GM20000 (cell line): ENCODE data around the gene HOXD4.

Experiments
- DNase-seq: peaks from one replicate; pipeline ENCODE4 v3.0.0; 2012; ENCODE audit warnings: low spot score
- CTCF ChIP-seq: IDR thresholded peaks from 2 replicates; pipeline ENCODE4 v1.5.1; 2012; ENCODE audit warnings: mild to moderate bottlenecking, control low read depth; ENCODE audit errors: extremely low read depth, missing control alignments

Gene HOXD4

DNA sequence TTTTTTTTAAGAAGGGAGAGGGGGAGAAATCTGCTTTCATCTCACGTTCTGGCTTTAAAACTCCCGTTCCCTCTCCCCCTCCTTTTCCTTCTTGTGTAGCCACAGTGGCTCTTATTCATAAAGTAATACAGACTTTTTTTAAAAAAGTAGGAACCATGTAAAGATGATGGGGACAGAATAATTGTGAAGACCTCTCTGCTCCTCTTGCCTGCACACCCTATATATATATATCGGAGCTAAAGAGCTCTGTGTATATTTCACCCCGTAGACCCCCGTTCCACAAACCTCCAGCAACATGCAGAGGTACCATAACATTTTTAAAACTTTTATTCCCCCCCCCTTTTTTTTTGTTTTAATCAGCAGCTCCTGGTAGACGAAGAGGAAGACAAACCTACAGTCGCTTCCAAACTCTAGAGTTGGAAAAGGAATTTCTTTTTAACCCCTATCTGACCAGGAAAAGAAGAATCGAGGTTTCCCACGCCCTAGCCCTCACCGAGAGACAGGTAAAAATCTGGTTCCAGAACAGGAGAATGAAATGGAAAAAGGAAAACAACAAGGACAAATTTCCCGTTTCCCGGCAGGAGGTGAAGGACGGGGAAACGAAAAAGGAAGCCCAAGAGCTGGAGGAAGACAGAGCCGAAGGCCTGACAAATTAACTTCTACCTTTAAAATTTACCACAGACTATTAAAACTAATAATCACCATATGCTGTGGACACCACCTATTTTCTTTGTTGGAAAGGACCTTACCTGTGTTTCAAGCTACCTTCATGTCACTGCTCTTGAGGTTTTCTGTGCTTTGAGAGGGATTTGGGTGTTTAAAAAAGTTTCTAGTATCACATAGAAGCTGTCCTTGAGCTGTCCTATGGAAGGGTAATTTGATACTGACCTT is 20.1 kb upstream of the HOXD4 start:
- no peak for DNase-seq
- no peak for TF ChIP-seq CTCF

GRCh38 chr2:176131848-176132158 is 19.5 kb upstream of the HOXD4 start:
- TF ChIP-seq CTCF = no peak

GRCh38 chr2:176132205-176133171 is 18.9 kb upstream of the HOXD4 start:
- DNase-seq = no peak
- TF ChIP-seq CTCF = no peak

More at GRCh38 chr2:176131848-176132158, 19.5 kb upstream of the HOXD4 start:
- no peak for DNase-seq

DNA sequence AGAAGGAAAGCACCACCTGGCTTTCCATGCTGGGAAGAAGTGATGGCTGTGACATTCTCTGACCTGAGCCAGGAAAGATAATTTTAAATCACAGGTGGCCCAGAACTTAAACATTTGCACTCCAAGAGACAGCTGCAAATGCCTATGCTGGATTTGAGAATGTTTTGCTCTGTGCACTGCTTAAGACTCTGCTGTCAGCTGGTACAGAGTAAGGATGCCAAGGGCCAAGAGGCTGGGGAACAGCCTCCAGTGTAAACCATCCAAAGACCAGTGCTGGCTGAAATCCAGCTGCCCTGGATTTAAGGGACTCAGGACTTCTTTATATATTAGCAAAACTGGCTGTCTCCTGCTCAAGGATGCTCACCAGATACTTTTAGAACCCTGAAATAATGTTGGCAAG is 18.0 kb upstream of the HOXD4 start:
- DNase-seq = no peak
- no peak for TF ChIP-seq CTCF

GRCh38 chr2:176134035-176134434 is 17.3 kb upstream of the HOXD4 start:
- DNase-seq = no peak
- TF ChIP-seq CTCF = no peak

DNA sequence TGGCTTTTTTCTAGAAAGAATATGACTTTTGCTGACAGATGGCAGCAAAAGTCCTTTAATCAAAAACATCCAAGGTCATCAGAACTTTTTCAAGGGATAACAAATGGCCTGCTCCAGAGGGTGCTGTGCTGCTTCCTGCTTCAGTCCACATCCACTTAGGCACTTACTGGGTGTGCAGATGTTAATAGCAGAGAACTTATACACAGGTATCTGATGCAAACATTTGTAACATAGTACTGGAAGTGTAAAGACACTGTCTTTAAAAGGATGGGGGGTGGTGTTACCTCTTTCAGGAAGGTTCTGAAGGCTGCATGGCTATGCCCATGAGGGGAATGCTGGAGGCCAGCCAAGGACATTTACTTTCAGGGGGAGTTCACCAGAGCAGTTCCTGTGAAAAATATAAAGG is 16.3 kb upstream of the HOXD4 start:
- DNase-seq = no peak
- no peak for TF ChIP-seq CTCF
